Gastroesophageal sphincter (tissue), 3 donors: ENCODE results near the gene NGDN.

Source experiments
- EP300 ChIP-seq: sonication (generic); formaldehyde crosslinking; IDR thresholded peaks from one replicate; pipeline ENCODE4 v1.6.1; 2017; ENCODE audit warnings: antibody characterized with exemption, mild to moderate bottlenecking
- POLR2A ChIP-seq, 2 donors: fragments of 450-650 bp; IDR thresholded peaks; one replicate each; pipeline ENCODE4 v1.6.1; 2017; ENCODE audit warnings: antibody characterized with exemption in 2 of 2, mild to moderate bottlenecking in 2 of 2, moderate library complexity in 1 of 2
- TF ChIP-seq, protein P1 (sequence below), 4 experiments: fragments of 200-600 bp in 2 of 4; fragments of 450-650 bp in 2 of 4; sonication (generic) in 1 of 4; IDR thresholded peaks; one replicate each; pipeline ENCODE4 v1.5.1; 2017 to 2019; ENCODE audit warnings: antibody characterized with exemption in 4 of 4, mild to moderate bottlenecking in 2 of 4, moderate library complexity in 2 of 4

DNA sequence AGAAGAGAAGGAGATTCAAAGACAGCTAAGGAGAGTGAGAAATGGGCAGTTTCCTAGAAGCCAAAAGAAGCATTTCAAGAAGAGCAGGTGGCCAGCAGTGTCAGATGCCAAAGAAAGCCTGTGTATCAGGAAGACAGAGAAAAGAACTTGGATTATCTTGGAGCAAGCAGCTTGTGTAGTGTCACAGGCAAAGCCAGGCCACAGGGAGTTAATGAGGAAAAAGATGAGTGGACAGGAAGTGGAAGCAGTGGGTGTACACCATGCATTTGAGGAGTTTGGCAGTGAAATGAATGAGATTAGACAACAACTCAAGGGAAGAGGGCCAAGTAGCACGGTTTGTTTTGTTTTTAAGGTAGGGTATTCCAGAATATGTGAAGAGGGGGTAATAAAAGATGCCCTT lies 28.4 kb upstream of the NGDN start:
- TF ChIP-seq POLR2A (IDR thresholded peaks at IDR 0.05) (no peak), EP300 (no peak)
- TF ChIP-seq, protein P1, sequence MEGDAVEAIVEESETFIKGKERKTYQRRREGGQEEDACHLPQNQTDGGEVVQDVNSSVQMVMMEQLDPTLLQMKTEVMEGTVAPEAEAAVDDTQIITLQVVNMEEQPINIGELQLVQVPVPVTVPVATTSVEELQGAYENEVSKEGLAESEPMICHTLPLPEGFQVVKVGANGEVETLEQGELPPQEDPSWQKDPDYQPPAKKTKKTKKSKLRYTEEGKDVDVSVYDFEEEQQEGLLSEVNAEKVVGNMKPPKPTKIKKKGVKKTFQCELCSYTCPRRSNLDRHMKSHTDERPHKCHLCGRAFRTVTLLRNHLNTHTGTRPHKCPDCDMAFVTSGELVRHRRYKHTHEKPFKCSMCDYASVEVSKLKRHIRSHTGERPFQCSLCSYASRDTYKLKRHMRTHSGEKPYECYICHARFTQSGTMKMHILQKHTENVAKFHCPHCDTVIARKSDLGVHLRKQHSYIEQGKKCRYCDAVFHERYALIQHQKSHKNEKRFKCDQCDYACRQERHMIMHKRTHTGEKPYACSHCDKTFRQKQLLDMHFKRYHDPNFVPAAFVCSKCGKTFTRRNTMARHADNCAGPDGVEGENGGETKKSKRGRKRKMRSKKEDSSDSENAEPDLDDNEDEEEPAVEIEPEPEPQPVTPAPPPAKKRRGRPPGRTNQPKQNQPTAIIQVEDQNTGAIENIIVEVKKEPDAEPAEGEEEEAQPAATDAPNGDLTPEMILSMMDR (IDR thresholded peaks at IDR 0.05): no peak
